WI38 (cell line): ENCODE measurements around the gene LPP.

ENCODE experiments used
- H3K4me3 ChIP-seq: 2 replicates; pipeline ENCODE4 v1.5.1; 2011; ENCODE audit warnings: low read depth, mild to moderate bottlenecking, control low read depth, low read length
- TF ChIP-seq, protein P1 (sequence below): IDR thresholded peaks from 2 replicates; pipeline ENCODE4 v1.5.1; 2012; ENCODE audit warnings: low read depth, mild to moderate bottlenecking, control low read depth, low read length

LPP gene

DNA sequence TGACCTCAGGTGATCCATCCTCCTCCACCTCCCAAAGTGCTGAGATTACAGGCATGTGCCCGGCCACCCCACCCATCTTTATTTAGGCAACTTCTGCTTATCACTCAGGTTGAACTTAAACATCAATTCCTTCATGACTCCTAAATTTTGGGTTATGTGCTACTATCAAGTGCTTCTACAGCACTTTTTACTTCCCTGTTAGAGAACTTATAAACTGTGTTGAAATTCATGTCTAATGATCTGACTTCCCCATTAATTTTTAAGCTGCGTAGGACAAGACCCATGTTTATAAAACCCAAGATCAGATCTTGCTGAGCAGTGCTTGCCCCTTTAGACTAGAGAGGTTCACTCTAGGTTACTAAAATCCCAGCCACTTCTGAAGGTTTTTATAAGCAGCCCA, 751.6 kb downstream of the LPP start:
- no peak overlapping the region for H3K4me3 ChIP-seq
- TF ChIP-seq, protein P1, sequence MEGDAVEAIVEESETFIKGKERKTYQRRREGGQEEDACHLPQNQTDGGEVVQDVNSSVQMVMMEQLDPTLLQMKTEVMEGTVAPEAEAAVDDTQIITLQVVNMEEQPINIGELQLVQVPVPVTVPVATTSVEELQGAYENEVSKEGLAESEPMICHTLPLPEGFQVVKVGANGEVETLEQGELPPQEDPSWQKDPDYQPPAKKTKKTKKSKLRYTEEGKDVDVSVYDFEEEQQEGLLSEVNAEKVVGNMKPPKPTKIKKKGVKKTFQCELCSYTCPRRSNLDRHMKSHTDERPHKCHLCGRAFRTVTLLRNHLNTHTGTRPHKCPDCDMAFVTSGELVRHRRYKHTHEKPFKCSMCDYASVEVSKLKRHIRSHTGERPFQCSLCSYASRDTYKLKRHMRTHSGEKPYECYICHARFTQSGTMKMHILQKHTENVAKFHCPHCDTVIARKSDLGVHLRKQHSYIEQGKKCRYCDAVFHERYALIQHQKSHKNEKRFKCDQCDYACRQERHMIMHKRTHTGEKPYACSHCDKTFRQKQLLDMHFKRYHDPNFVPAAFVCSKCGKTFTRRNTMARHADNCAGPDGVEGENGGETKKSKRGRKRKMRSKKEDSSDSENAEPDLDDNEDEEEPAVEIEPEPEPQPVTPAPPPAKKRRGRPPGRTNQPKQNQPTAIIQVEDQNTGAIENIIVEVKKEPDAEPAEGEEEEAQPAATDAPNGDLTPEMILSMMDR = no peak

DNA sequence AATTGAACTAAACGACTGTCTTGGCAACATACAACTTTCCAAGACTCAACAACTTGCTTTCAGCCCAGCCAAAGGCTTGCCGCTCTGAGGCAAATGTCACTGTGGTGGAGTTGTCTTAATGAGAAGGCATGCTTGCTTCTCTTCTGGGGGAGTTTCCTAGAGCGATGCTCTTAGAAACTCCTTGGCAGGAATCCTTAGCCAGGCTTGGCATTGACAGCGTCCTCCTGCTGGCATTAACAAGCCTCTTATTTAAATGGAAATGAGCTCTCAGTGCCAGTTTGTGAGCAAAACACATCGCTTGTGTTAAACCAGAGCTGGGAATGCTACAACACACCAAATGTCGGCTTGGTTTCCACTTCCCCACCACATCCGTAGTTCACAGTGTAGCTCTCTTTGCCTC, 752.3 kb downstream of the LPP start:
- no peak overlapping the region for H3K4me3 ChIP-seq
- TF ChIP-seq, protein P1 = no peak

DNA sequence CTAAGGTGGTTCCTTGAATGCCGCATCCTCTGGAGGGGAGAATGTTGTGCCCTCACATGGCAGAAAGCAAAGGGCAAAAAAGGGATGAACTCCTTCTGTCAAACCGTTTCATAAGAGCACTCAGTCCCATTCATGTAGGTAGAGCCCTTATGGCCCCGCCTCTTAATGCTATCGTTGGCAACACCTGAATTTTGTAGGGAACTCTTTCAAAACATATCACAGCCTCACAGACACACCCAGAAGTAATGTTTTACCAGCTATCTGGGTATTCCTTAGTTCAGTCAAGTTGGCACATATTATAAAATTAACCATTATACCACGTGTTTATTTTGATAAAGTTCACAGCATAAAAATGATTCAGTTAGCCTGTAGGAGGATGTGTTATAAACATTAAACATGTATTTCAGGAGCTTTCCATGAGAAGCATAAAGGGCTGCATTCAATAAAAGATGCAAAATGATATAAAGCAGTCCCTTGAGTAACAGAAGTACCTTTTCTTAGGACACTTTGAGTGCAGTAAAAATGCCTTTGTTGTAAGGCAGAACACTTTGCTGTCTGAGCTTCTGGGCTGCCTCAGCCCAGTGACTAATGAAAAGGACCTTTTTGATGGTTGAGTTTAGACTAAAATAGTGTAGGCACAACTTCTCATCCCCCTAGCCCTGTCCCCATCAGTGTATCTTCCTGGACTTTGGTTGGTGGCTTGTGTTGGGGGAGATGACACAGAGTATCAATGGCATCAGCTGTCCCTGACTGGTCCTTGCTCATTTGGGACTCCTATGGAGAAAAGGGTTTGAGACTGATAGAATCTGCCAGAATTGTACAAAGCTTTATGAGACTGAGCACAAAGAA, 754.3 kb downstream of the LPP start:
- no peak overlapping the region for H3K4me3 ChIP-seq
- TF ChIP-seq, protein P1 = no peak

DNA sequence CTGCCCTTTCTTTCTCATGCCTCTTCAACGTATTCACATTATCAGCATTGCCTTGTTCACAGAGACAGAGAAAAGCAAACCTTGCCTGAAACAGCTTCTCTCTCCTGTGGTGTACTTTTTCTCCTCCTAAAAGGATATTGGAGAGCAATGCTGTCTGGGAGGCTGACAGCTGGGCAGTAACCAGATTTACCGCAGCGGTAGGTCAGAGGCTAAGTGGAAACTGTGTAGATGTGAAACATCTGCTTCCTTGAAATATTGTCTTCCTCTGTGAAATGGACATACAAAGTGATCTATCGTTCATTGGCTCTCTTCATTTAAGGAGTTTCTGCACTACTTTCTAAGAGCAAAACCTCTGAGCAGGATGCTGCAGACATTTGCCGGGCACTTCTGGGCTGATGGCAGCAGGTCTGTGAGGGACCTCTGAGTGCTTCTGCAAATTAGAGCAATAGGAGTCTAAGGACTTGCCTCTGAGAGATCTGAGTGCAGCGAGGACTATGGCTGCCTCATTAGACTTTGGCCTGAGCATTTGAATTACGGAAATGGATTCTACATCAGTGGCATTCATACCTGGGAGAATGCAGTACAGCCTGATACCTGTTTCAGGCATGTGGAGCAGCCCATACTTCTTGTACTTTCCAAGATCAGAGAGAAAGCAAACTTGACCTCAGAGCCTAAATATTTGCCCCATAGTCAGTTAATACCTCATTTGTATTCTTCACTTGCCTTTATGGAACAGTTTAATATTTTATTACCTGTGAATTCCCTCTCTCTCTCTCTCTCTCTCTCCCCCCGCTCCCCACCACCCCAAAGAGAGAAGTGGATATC, 757.3 kb downstream of the LPP start:
- no peak overlapping the region for H3K4me3 ChIP-seq
- TF ChIP-seq, protein P1 = no peak

DNA sequence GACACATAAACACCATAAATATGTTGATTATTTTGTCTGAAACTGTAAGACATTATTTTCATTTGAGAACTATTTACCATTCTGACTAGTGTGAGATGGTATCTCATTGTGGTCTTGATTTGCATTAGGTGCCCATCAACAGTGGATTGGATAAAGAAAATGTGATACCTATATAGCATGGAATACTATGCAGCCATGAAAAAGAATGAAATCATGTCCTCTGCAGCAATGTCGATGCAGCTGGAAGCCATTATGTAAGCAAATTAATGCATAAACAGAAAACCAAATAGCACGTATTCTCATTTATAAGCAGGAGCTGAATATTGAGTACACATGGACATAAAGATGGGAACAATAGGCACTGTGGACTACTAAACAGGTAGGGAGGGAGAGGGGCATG, 759.1 kb downstream of the LPP start:
- TF ChIP-seq, protein P1 = no peak
- no peak overlapping the region for H3K4me3 ChIP-seq

DNA sequence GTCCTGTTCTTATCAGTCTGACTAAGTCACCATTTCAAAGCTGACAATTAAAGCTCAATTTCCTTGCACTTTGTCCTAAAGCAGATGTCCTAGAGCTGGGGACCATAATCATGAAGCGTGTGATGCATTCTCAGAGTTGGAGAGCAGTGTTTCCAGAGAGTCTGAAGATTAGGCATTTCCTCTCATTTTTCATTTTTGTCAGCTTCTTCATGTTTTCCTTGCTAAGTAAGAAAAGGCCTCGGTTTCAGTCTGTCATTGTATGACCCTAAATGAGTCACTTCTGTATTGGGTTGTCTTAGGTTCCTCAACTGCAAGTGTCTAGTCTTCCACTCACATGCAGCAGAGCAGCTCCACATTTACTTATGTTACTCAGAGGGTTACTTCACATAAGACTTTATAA, 760.6 kb downstream of the LPP start:
- TF ChIP-seq, protein P1 = no peak
- H3K4me3 ChIP-seq = no peak overlapping the region

DNA sequence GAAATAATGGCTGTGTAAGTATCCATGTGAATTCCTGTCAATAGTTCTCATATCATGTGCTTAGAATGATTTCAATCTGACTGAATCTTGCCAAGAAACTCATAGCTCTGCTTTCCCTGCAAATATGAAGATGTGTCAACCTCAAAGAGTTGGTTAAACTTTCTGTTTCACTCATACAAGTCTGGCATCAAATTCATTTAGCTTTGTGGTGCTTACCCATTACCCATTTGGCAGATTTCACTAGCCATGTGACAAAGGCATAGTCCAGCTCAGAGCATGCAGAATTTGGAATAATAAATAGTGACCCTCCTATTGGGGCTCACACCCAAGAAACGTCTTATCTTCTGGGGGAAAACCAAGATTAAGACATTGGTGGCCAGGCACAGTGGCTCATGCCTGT, 761.2 kb downstream of the LPP start:
- TF ChIP-seq, protein P1 = no peak
- H3K4me3 ChIP-seq = no peak overlapping the region
